Fibroblast of the conjunctiva (primary cell): ENCODE results near the gene KIF18A.
"Not testable (repeated sequence)": the region's sequence is repeated elsewhere in the genome, so short reads cannot be mapped to it uniquely, and the experiment has no call there.

ENCODE experiments used
- DNase-seq: peaks from one replicate; pipeline ENCODE4 v3.0.0-alpha.2; 2010; ENCODE audit warnings: low read depth

The KIF18A gene

GRCh38 chr11:28107750-28108618 lies at the start of gene KIF18A, which contains the start of gene METTL15:
Gene KIF18A, minus strand, starts transcription at chr11:28108156. Its CDS starts 10,209 bp downstream, at chr11:28097947.
Gene METTL15, plus strand, starts transcription at chr11:28108388. Its CDS starts 4,947 bp downstream, at chr11:28113335.
- peak; percentile 99 for DNase-seq

- no peak for DNase-seq
Observed at GRCh38 chr11:28153586-28153985, 45.6 kb upstream of the KIF18A start.

- no peak for DNase-seq
Observed at GRCh38 chr11:28152743-28153142, 44.8 kb upstream of the KIF18A start.

- DNase-seq: peak; percentile 69
Observed at GRCh38 chr11:28146123-28146751, 38.3 kb upstream of the KIF18A start.

DNA sequence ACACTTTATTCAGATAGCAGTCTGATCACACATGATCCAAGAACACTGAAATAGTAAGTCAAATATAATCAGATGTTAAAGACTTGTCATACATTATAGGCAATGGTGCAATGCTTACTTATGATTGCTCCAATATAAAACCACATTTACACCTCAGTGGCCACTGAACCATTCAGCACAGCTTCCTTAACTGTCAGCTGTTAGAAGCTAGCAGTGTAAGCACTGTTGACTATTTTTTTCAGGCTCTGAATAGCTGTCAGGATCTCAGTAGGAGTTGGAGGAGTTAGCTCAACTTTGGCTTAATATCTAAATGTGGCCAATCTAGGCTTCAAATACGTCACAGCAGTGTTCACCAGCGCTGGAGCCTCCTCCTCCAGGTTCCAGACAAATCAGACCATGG lies 36.9 kb upstream of the KIF18A start:
- no peak for DNase-seq

DNA sequence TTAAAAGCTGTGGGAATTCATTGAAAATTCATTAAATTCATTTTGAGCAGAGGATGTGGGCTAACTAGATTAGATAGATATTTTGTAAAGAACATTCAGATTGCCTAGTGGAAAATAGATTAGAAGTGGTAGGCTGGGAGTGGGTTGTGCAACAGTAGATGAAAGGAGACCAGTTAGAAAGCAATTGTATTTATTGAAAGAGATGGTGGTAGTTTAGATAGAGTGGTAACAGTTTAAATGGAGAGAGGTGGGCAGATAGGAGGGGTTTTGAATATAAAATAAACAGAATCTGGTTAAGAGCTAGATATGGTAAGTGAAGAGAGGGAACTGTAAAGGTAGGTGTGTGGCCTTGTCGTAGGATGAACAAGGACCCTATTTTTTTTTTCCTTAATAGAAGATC lies 34.8 kb upstream of the KIF18A start:
- no peak for DNase-seq

DNA sequence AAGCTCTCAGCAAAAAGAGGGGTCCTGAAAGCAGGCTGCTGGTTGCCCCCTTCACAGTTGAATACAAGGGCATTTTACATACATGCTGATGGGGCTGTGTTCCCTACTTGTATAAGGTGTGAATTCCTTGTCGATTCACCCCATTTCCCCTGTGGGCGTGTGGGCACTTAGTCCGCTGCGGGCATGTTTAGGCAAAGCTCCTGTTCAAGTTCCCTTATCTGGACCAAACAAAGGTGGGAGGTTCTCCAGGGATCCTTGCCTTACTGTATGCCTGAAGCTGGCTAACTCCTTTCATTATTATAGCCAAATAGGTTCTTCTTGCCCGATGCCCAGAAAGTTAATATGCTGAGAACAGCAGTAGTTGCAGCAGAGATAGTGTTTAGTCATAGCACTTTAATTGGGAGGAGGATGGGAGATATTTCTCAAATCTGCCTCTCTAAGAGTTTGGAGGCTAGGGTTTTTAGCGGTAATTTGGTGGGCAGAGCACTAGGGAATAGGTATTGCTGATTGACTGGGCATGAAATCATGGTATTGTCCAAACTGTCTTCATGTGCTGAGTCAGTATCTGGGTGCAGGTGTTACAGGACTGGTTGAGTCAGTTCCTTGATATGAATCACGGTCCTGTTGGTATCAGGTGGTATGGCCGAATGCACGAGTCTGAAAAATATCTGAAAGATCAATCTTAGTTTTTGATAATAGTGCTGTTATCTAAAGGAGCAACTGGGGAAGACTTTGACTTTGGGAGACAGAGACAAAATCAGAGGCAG lies 32.9 kb upstream of the KIF18A start:
- no peak for DNase-seq

- DNase-seq: no peak
Observed at GRCh38 chr11:28139841-28140415, 32.0 kb upstream of the KIF18A start.

DNA sequence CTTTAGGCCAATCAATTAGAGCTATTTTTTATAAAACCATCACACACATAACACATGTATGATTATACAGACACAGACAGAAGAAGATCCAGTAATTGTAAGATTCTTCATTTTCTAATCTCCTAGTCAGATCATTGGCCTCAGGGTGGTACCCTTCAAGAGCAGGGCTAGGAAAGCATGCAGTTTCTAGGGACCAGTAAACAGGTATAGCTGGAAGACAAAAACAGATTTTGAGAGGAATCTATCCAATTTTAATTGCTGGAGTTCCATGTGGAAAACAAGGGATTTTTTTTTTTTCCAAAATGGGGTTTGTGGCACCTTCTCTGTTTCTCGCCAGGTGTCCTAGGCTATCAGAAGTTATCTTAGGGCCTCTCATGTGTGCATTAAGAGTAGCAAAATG lies 29.9 kb upstream of the KIF18A start:
- DNase-seq: no peak

- DNase-seq: no peak
Observed at GRCh38 chr11:28137366-28137765, 29.4 kb upstream of the KIF18A start.

- not testable (repeated sequence) for DNase-seq
Observed at GRCh38 chr11:28136157-28136556, 28.2 kb upstream of the KIF18A start.

DNA sequence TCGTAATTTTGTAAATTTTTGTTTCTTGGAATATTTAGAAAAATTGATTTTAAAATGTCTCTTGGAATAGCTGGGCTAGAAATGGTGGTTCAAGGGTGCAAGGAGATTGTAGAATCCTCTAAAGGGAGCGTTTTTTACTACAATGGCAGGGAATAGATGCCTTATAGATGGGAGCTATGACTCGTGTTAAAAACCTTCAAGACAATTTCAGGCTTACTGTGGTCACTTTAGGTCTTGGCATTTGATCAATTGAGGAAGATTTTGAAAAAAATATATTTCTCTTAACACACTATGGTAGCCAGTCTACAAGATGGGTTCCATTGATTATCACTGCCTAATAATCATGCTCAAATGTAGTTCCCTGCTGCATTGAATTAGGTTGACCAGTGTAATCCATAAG lies 25.2 kb upstream of the KIF18A start:
- DNase-seq: no peak

GRCh38 chr11:28132548-28132947 lies 24.6 kb upstream of the KIF18A start:
- no peak for DNase-seq

DNA sequence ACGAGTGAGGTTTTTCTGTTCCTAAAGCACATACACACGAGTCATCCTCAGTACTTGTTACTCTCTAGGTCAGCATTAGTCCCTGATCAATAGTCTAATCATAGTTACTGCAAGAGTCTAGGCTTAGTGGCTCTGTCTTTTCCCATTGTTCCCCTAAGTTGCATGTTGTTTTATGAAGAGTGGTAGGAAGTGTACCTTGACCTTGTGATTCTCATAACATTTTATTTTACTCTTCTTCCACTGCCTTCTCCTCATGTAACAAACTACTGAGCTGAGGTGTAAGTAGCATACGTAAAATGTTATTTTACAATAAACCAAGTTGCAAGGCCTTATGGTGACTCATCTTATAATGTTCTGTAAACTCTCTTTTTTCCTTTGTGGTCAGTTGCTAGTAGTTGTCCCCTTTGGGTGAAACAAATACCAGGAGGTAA lies 15.2 kb upstream of the KIF18A start:
- no peak for DNase-seq

GRCh38 chr11:28117712-28118111 lies 9.8 kb upstream of the KIF18A start:
- no peak for DNase-seq

DNA sequence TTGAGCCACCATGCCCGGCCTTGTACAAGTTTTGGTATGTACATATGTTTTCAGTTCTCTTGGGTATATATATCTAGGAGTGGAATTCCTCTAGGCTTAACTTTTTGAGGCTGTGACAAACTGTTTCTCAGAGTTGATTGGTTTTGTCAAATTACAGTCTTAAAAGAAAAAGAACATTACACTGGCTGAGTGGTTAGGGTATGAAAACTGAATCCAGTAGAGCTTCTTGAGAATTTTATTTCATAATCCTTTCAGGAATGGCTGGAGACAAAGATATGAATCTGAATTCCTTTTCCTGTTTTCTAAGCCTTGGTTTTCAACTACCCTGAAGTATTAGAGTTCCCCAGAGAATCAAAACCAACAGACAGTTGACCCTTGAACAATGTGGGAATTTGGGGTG lies 6.8 kb upstream of the KIF18A start:
- DNase-seq: no peak

- DNase-seq: no peak
Observed at GRCh38 chr11:28114116-28114515, 6.2 kb upstream of the KIF18A start.

GRCh38 chr11:28110821-28111200 lies 2.9 kb upstream of the KIF18A start:
- DNase-seq: no peak

DNA sequence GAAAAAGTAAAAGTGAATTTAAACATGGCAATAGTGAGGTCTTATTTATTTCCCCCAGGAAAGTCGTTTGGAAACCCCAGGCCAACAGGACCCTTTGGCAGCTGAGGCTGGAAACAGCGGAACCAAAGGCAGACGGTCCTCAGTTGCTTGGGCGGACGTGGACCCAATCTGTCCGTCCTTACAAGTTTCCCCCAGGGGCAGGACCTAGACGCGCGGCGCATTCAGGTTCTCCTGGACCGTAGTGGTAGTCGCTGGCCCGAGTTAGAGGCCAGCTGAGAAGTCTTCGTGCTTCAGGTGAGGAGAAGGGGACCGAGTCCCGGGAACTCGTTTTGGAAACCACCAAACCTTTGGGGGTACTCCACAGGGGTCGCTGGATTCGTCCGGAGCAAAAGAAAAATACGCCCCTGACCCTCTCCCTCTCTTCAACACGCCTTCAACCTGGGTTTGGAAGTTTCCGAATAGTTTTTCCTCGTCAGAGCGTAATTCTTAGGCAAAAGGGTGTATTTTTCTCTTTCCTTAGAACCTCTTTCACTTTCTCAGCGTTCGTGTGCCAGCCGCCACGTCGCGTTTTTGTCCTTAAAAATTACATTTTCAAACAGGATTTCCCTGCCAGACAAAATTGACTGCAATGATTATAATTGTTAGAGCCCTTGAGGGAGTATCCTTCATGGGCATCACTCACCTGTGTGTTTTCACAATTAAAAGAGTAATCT lies 2.3 kb upstream of the KIF18A start:
- DNase-seq: peak; percentile 62

- no peak for DNase-seq
Observed at GRCh38 chr11:28108958-28109357, 1.0 kb upstream of the KIF18A start.

DNA sequence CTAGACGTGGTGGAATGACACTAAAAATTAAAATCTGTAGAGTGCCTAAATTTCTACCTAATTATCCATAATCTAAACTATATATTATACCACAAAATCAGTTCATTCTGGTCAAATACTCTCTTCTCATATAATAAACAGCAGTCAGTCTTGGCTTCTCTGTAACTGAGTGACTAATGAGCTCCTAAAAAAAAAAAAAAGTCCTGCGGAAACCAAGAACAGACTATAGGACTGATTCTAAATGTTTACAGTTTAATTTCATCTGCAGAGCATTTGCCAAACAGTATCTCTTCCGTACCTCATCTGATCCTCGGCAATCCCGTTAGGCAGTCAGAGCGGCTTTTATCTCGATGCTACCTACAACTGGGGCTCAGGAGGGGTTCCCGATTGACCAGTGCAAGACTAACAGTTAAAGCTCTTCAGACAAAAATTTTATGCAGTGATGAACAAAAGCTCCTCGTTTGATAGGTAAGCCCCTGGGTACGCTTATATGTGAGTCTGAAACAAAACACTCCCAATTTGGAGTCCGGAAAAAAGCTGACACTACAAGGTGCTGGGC lies 686 bp downstream of the KIF18A start:
- DNase-seq: no peak
